Body of pancreas (tissue), 4 donors: ENCODE results near the gene ARF6.

Source experiments
- CTCF ChIP-seq, 7 experiments: fragments of 450-650 bp in 4 of 7; fragments of 200-600 bp in 3 of 7; sonication (generic) in 3 of 7; IDR thresholded peaks; one replicate each; pipeline ENCODE4 v1.5.1; 2016 to 2019; ENCODE audit warnings: antibody characterized with exemption in 7 of 7
- POLR2A ChIP-seq, 3 donors: fragments of 450-650 bp; IDR thresholded peaks; one replicate each; pipeline ENCODE4 v1.6.1; 2016; ENCODE audit warnings: antibody characterized with exemption in 3 of 3, mild to moderate bottlenecking in 2 of 3

GRCh38 chr14:49933128-49933527, 40.2 kb downstream of the ARF6 start:
- TF ChIP-seq CTCF (IDR thresholded peaks at IDR 0.05), result no peak
- no peak for TF ChIP-seq POLR2A (IDR thresholded peaks at IDR 0.05)
